Fibroblast of pulmonary artery (primary cell): ENCODE data around the gene ATOSA.

ENCODE experiments used
- DNase-seq: peaks from one replicate; pipeline ENCODE4 v3.0.0-alpha.2; 2010; ENCODE audit warnings: low read depth
- H3K4me3 ChIP-seq: replicated peaks from 2 replicates; pipeline ENCODE4 v1.5.1; 2011; ENCODE audit warnings: low read depth, mild to moderate bottlenecking, control low read depth, low read length, moderate library complexity
- CTCF ChIP-seq: IDR thresholded peaks from 2 replicates; pipeline ENCODE4 v1.5.1; 2011; ENCODE audit warnings: mild to moderate bottlenecking, control low read depth, low read length, inconsistent platforms; ENCODE audit errors: missing control alignments

Gene ATOSA

GRCh38 chr15:52717481-52717880 is 38.3 kb upstream of the ATOSA start:
- DNase-seq, result no peak
- no peak for TF ChIP-seq CTCF
- no peak overlapping the region for H3K4me3 ChIP-seq

- H3K4me3 ChIP-seq, result no peak overlapping the region
- no peak for DNase-seq
- no peak for TF ChIP-seq CTCF
Measured at GRCh38 chr15:52716536-52716935, 37.3 kb upstream of the ATOSA start.

GRCh38 chr15:52715411-52715810 is 36.2 kb upstream of the ATOSA start:
- no peak for DNase-seq
- no peak overlapping the region for H3K4me3 ChIP-seq
- no peak for TF ChIP-seq CTCF

GRCh38 chr15:52714968-52715367 is 35.8 kb upstream of the ATOSA start:
- no peak for DNase-seq
- H3K4me3 ChIP-seq, result no peak overlapping the region
- TF ChIP-seq CTCF, result no peak

GRCh38 chr15:52710708-52711389 is 31.7 kb upstream of the ATOSA start:
- no peak overlapping the region for H3K4me3 ChIP-seq
- TF ChIP-seq CTCF, result no peak
- no peak for DNase-seq

- no peak for TF ChIP-seq CTCF
- no peak overlapping the region for H3K4me3 ChIP-seq
- DNase-seq, result no peak
Measured at GRCh38 chr15:52710050-52710707, 31.0 kb upstream of the ATOSA start.
